KMS-11 (cell line): ENCODE measurements around the gene FURIN.

Source experiments
- H2AFZ ChIP-seq: fragments of 200-600 bp; sonication (generic); 2 replicates; pipeline ENCODE4 v1.6.1; 2016; ENCODE audit warnings: antibody characterized with exemption, mixed run types, low read depth
- H3K27ac ChIP-seq: fragments of 200-600 bp; sonication (generic); 2 replicates; pipeline ENCODE4 v1.6.1; 2016; ENCODE audit warnings: mild to moderate bottlenecking, mixed run types
- H3K27me3 ChIP-seq: fragments of 200-600 bp; sonication (generic); 2 replicates; pipeline ENCODE4 v1.6.1; 2017; ENCODE audit warnings: mild to moderate bottlenecking, low read depth, mixed run types, moderate library complexity; ENCODE audit not compliant: insufficient read depth
- H3K36me3 ChIP-seq: fragments of 200-600 bp; sonication (generic); 2 replicates; pipeline ENCODE4 v1.6.1; 2017; ENCODE audit warnings: mild to moderate bottlenecking, mixed run types; ENCODE audit not compliant: insufficient read depth
- H3K4me1 ChIP-seq: fragments of 200-600 bp; sonication (generic); 2 replicates; pipeline ENCODE4 v1.6.1; 2016; ENCODE audit warnings: mild to moderate bottlenecking, low read depth, mixed run types; ENCODE audit not compliant: poor library complexity, severe bottlenecking
- H3K4me2 ChIP-seq: fragments of 200-600 bp; sonication (generic); 2 replicates; pipeline ENCODE4 v1.7.0; 2016; ENCODE audit warnings: mild to moderate bottlenecking, mixed run types
- H3K4me3 ChIP-seq: fragments of 200-600 bp; sonication (generic); IDR thresholded peaks from 2 replicates; pipeline ENCODE4 v1.6.1; 2017; ENCODE audit warnings: low read depth, low read length, mixed read lengths; ENCODE audit not compliant: insufficient read depth
- H3K79me2 ChIP-seq: fragments of 200-600 bp; sonication (generic); 2 replicates; pipeline ENCODE4 v1.6.1; 2016; ENCODE audit warnings: low read depth, mixed run types; ENCODE audit not compliant: insufficient read depth
- H3K9ac ChIP-seq: fragments of 200-600 bp; sonication (generic); 2 replicates; pipeline ENCODE4 v1.6.1; 2016; ENCODE audit warnings: mild to moderate bottlenecking, mixed run types
- H4K20me1 ChIP-seq: fragments of 200-600 bp; sonication (generic); 2 replicates; pipeline ENCODE4 v1.6.1; 2016; ENCODE audit warnings: mild to moderate bottlenecking, mixed run types; ENCODE audit not compliant: insufficient read depth
- CTCF ChIP-seq: fragments of 200-600 bp; sonication (generic); conservative IDR thresholded peaks from 2 replicates; pipeline ENCODE4 v1.6.1; 2017; ENCODE audit warnings: low read depth, mild to moderate bottlenecking, antibody characterized with exemption, low read length, moderate library complexity, mixed read lengths

The FURIN gene

GRCh38 chr15:90839187-90840071, 29.0 kb upstream of the FURIN start:
- H3K36me3 ChIP-seq: no peaks in the 10 kb centered on the region
- no peak for TF ChIP-seq CTCF
- H3K27me3 ChIP-seq: no peaks in the 10 kb centered on the region
- H3K79me2 ChIP-seq: no peaks in the 10 kb centered on the region
- H3K27ac ChIP-seq: no peak overlapping the region
- no peak overlapping the region for H3K4me3 ChIP-seq
- no peaks in the 10 kb centered on the region for H4K20me1 ChIP-seq
- no peak overlapping the region for H2AFZ ChIP-seq
- no peak overlapping the region for H3K9ac ChIP-seq
- H3K4me1 ChIP-seq: peaks cover 5% of the 10 kb centered on the region
- H3K4me2 ChIP-seq: no peak overlapping the region

DNA sequence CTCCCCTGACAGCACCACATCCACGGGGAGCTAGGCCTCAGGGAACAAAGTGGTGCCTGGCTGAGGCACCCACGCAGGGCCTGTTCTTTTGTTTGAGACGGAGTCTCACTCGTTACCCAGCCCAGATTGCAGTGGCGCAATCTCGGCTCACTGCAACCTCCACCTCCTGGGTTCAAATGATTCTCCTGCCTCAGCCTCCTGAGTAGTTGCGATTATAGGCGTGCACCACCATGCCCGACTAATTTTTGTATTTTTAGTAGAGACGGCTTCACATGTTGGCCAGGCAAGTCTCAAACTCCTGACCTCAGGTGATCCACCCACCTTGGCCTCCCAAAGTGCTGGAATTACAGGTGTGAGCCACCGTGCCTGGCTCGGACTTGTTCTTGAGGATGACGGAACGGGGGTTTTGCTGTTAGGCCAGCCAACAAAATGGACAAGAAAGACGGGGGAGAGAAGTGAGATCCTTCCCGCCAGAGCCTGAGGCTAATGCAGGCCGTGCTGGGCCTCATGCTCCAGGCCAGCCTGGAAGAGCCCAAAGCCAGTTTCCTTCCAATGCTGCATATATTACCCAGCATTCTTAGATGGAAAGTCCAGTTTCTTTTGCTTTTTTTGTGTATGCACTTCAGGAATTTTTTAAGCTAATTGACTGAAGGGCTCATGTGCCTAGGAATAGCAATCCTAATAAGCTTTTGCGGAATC, 28.1 kb upstream of the FURIN start:
- no peaks in the 10 kb centered on the region for H3K79me2 ChIP-seq
- TF ChIP-seq CTCF: no peak
- H3K27ac ChIP-seq: no peak overlapping the region
- peaks cover 13% of the 10 kb centered on the region for H3K4me1 ChIP-seq
- no peak overlapping the region for H3K4me2 ChIP-seq
- H3K9ac ChIP-seq: no peak overlapping the region
- no peaks in the 10 kb centered on the region for H4K20me1 ChIP-seq
- no peak overlapping the region for H2AFZ ChIP-seq
- no peaks in the 10 kb centered on the region for H3K27me3 ChIP-seq
- no peaks in the 10 kb centered on the region for H3K36me3 ChIP-seq
- H3K4me3 ChIP-seq: no peak overlapping the region

DNA sequence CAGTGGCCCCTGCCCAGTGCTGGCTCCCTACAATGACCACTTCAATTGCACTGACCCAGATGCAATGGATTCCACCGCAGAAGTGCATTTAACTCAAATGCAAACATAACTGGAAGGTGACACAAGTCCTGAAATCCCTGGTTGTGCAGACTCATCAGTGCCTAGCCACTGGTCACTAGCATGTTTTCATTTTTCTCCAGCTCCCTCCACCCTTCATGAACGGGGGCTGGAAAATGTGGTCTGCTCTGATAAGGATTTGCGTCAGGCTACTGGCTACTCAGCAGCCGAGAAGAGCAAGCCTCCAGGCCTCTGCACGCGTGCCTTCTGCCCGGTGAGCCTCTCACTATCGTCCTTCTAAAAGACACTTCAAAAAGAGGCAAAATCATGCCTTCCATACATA, 27.4 kb upstream of the FURIN start:
- no peaks in the 10 kb centered on the region for H3K27me3 ChIP-seq
- no peaks in the 10 kb centered on the region for H3K36me3 ChIP-seq
- H3K27ac ChIP-seq: no peak overlapping the region
- H3K4me3 ChIP-seq: no peak overlapping the region
- H4K20me1 ChIP-seq: no peaks in the 10 kb centered on the region
- no peak overlapping the region for H3K4me2 ChIP-seq
- no peaks in the 10 kb centered on the region for H3K79me2 ChIP-seq
- peaks cover 13% of the 10 kb centered on the region for H3K4me1 ChIP-seq
- H3K9ac ChIP-seq: no peak overlapping the region
- no peak overlapping the region for H2AFZ ChIP-seq
- TF ChIP-seq CTCF: no peak

DNA sequence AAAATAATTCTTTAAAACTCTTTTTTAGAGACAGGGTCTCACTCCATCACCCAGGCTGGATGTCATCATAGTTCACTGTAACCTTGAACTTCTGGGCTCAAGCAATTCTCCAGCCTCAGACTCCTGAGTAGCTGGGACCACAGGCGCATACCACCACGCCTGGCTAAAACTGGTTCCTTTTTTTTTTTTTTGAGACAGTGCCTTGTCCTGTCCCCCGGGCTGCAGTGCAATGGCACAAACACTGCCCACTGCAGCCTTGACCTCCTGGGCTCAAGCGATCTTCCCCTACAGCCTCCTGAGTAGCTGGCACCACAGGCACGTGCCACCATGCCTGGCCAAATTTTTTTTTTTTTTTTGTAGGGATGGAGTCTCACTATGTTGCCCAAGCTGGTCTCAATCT, 23.7 kb upstream of the FURIN start:
- no peak for TF ChIP-seq CTCF
- Histone ChIP-seq H3K79me2 (no peaks in the 10 kb centered on the region), H3K4me3 (no peak overlapping the region), H2AFZ (peak overlapping the region; percentile 78), H3K36me3 (no peaks in the 10 kb centered on the region), H3K9ac (peak overlapping the region; percentile 27; the same call in 1 of the 2 replicates), H3K4me1 (peaks cover 13% of the 10 kb centered on the region), H3K27me3 (no peaks in the 10 kb centered on the region), H3K27ac (peak overlapping the region; percentile 66), H4K20me1 (no peaks in the 10 kb centered on the region), H3K4me2 (peak overlapping the region; percentile 14; the same call in 1 of the 2 replicates)
